ENCODE results near the gene ABHD14A.

DNA sequence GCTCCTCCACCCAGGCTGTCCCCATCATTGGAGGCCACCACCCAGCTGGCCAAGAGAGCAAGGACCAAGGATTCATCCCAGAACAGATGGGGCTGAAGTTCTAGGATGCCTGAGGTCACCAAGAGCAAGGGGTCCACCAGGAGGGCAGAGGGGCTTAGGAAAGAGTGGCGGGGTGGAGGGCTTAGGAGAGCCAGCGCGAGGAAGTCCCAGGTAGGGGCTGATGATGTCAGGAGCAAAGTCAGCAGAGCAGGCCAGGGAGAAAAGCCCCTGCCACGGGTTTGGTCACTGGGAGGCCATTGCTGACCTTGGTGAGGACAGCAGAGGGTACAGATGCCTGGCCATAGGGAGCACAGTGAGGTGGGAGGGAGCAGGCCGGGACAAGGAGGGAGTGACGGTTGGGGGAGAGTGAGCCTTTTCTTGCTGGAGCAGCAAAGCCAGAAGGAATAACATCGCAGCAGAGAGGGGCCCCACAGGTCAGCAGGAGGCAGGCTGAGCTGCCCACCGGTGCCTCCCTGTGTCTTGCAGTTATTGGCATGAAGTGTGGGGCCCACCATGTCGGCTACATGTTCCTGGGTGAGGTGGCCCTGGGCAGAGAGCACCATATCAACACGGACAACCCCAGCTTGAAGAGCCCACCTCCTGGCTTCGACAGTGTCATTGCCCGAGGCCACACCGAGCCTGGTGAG lies 27.5 kb upstream of the ABHD14A start:
- TF ChIP-seq, protein P1, sequence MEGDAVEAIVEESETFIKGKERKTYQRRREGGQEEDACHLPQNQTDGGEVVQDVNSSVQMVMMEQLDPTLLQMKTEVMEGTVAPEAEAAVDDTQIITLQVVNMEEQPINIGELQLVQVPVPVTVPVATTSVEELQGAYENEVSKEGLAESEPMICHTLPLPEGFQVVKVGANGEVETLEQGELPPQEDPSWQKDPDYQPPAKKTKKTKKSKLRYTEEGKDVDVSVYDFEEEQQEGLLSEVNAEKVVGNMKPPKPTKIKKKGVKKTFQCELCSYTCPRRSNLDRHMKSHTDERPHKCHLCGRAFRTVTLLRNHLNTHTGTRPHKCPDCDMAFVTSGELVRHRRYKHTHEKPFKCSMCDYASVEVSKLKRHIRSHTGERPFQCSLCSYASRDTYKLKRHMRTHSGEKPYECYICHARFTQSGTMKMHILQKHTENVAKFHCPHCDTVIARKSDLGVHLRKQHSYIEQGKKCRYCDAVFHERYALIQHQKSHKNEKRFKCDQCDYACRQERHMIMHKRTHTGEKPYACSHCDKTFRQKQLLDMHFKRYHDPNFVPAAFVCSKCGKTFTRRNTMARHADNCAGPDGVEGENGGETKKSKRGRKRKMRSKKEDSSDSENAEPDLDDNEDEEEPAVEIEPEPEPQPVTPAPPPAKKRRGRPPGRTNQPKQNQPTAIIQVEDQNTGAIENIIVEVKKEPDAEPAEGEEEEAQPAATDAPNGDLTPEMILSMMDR (IDR thresholded peaks at IDR 0.05 in 8 of 11, conservative IDR thresholded peaks at IDR 0.05 in 3 of 11), result no peak
- TF ChIP-seq POLR2A (IDR thresholded peaks at IDR 0.05) (no peak), POLR2AphosphoS5 (IDR thresholded peaks at IDR 0.05) (no peak)

Data from spleen (tissue), 7 donors.